Measurements from ENCODE around the gene ASPG. TPM values are rescaled to one million over a fixed set of nuclear protein-coding genes. Genes with fewer than 3 reads are reported as not detected.
"Not testable (repeated sequence)": the region's sequence is repeated elsewhere in the genome, so short reads cannot be mapped to it uniquely, and the experiment has no call there.

ASPG gene
- total RNA-seq, 1 donor = 0.10 TPM

- not testable (repeated sequence) for H3K9me3 ChIP-seq (ENCODE audit: low read depth, low read length); H3K4me1 ChIP-seq (ENCODE audit: insufficient read depth, low read length); H3K4me3 ChIP-seq (ENCODE audit: low read length); H3K27me3 ChIP-seq (ENCODE audit: insufficient read depth, low read length)
Observed at GRCh38 chr14:104153394-104153755, 67.9 kb downstream of the ASPG start.

- no peaks in the 10 kb centered on the region for H3K27me3 ChIP-seq (ENCODE audit: insufficient read depth, low read length)
- H3K9me3 ChIP-seq (ENCODE audit: low read depth, low read length) = no peaks in the 10 kb centered on the region
- no peak overlapping the region for H3K4me3 ChIP-seq (ENCODE audit: low read length)
- H3K4me1 ChIP-seq (ENCODE audit: insufficient read depth, low read length) = no peaks in the 10 kb centered on the region
Observed at GRCh38 chr14:104154246-104154645, 68.7 kb downstream of the ASPG start.

- Histone ChIP-seq H3K4me3 (ENCODE audit: low read length) (no peak overlapping the region), H3K27me3 (ENCODE audit: insufficient read depth, low read length) (no peaks in the 10 kb centered on the region), H3K9me3 (ENCODE audit: low read depth, low read length) (no peaks in the 10 kb centered on the region), H3K4me1 (ENCODE audit: insufficient read depth, low read length) (no peaks in the 10 kb centered on the region)
Observed at GRCh38 chr14:104155513-104155912, 70.0 kb downstream of the ASPG start.

GRCh38 chr14:104156142-104156541 is 70.6 kb downstream of the ASPG start:
- Histone ChIP-seq H3K4me1 (ENCODE audit: insufficient read depth, low read length) (no peaks in the 10 kb centered on the region), H3K9me3 (ENCODE audit: low read depth, low read length) (no peaks in the 10 kb centered on the region), H3K4me3 (ENCODE audit: low read length) (no peak overlapping the region), H3K27me3 (ENCODE audit: insufficient read depth, low read length) (no peaks in the 10 kb centered on the region)

- Histone ChIP-seq H3K9me3 (ENCODE audit: low read depth, low read length) (no peaks in the 10 kb centered on the region), H3K27me3 (ENCODE audit: insufficient read depth, low read length) (no peaks in the 10 kb centered on the region), H3K4me1 (ENCODE audit: insufficient read depth, low read length) (no peaks in the 10 kb centered on the region), H3K4me3 (ENCODE audit: low read length) (no peak overlapping the region)
Observed at GRCh38 chr14:104157016-104157928, 71.8 kb downstream of the ASPG start.

- Histone ChIP-seq H3K4me3 (ENCODE audit: low read length) (no peak overlapping the region), H3K9me3 (ENCODE audit: low read depth, low read length) (no peaks in the 10 kb centered on the region), H3K27me3 (ENCODE audit: insufficient read depth, low read length) (no peaks in the 10 kb centered on the region), H3K4me1 (ENCODE audit: insufficient read depth, low read length) (no peaks in the 10 kb centered on the region)
Observed at GRCh38 chr14:104158827-104159798, 73.6 kb downstream of the ASPG start.

GRCh38 chr14:104159990-104160389 is 74.5 kb downstream of the ASPG start:
- no peaks in the 10 kb centered on the region for H3K4me1 ChIP-seq (ENCODE audit: insufficient read depth, low read length)
- no peaks in the 10 kb centered on the region for H3K9me3 ChIP-seq (ENCODE audit: low read depth, low read length)
- no peaks in the 10 kb centered on the region for H3K27me3 ChIP-seq (ENCODE audit: insufficient read depth, low read length)

GRCh38 chr14:104161602-104162367 is 76.3 kb downstream of the ASPG start:
- Histone ChIP-seq H3K4me3 (ENCODE audit: low read length) (no peak overlapping the region), H3K9me3 (ENCODE audit: low read depth, low read length) (no peaks in the 10 kb centered on the region), H3K4me1 (ENCODE audit: insufficient read depth, low read length) (no peaks in the 10 kb centered on the region), H3K27me3 (ENCODE audit: insufficient read depth, low read length) (no peaks in the 10 kb centered on the region)

More at GRCh38 chr14:104159990-104160389, 74.5 kb downstream of the ASPG start:
- H3K4me3 ChIP-seq (ENCODE audit: low read length) = no peak overlapping the region

GRCh38 chr14:104162495-104162894 is 77.0 kb downstream of the ASPG start:
- no peaks in the 10 kb centered on the region for H3K9me3 ChIP-seq (ENCODE audit: low read depth, low read length)

GRCh38 chr14:104163541-104163940 is 78.0 kb downstream of the ASPG start:
- H3K27me3 ChIP-seq (ENCODE audit: insufficient read depth, low read length) = no peaks in the 10 kb centered on the region
- no peaks in the 10 kb centered on the region for H3K9me3 ChIP-seq (ENCODE audit: low read depth, low read length)
- no peaks in the 10 kb centered on the region for H3K4me1 ChIP-seq (ENCODE audit: insufficient read depth, low read length)
- no peak overlapping the region for H3K4me3 ChIP-seq (ENCODE audit: low read length)

More at GRCh38 chr14:104162495-104162894, 77.0 kb downstream of the ASPG start:
- H3K4me1 ChIP-seq (ENCODE audit: insufficient read depth, low read length) = no peaks in the 10 kb centered on the region
- H3K27me3 ChIP-seq (ENCODE audit: insufficient read depth, low read length) = no peaks in the 10 kb centered on the region
- H3K4me3 ChIP-seq (ENCODE audit: low read length) = no peak overlapping the region

GRCh38 chr14:104164041-104164440 is 78.5 kb downstream of the ASPG start:
- no peaks in the 10 kb centered on the region for H3K4me1 ChIP-seq (ENCODE audit: insufficient read depth, low read length)
- no peak overlapping the region for H3K4me3 ChIP-seq (ENCODE audit: low read length)
- H3K27me3 ChIP-seq (ENCODE audit: insufficient read depth, low read length) = no peaks in the 10 kb centered on the region
- H3K9me3 ChIP-seq (ENCODE audit: low read depth, low read length) = no peaks in the 10 kb centered on the region

GRCh38 chr14:104164512-104164911 is 79.0 kb downstream of the ASPG start:
- Histone ChIP-seq H3K27me3 (ENCODE audit: insufficient read depth, low read length) (no peaks in the 10 kb centered on the region), H3K9me3 (ENCODE audit: low read depth, low read length) (no peaks in the 10 kb centered on the region), H3K4me3 (ENCODE audit: low read length) (no peak overlapping the region), H3K4me1 (ENCODE audit: insufficient read depth, low read length) (no peaks in the 10 kb centered on the region)

Data from mononuclear cell (primary cell).